ENCODE results near the gene HNRNPDL.
"Not testable (repeated sequence)": the region's sequence is repeated elsewhere in the genome, so short reads cannot be mapped to it uniquely, and the experiment has no call there.

HNRNPDL gene

GRCh38 chr4:82430193-82430963, at the start of gene HNRNPDL, which contains the start of gene ENOPH1:
HNRNPDL (minus strand) TSS chr4:82430462; CDS start chr4:82429690, 772 bp downstream.
ENOPH1 (plus strand) TSS chr4:82430590; CDS start chr4:82430830, 240 bp downstream.
- peak; percentile 99 to 100 for DNase-seq

- no peak for DNase-seq
Observed at GRCh38 chr4:82479562-82479961, 49.3 kb upstream of the HNRNPDL start.

- DNase-seq = not testable (repeated sequence)
Observed at GRCh38 chr4:82477469-82477868, 47.2 kb upstream of the HNRNPDL start.

- not testable (repeated sequence) for DNase-seq
Observed at GRCh38 chr4:82475931-82476330, 45.7 kb upstream of the HNRNPDL start.

GRCh38 chr4:82473621-82474164, 43.4 kb upstream of the HNRNPDL start:
- DNase-seq = no peak

- DNase-seq = not testable (repeated sequence)
Observed at GRCh38 chr4:82473080-82473479, 42.8 kb upstream of the HNRNPDL start.

- DNase-seq = no peak
Observed at GRCh38 chr4:82469791-82470345, 39.6 kb upstream of the HNRNPDL start.

- no peak for DNase-seq
Observed at GRCh38 chr4:82467471-82467870, 37.2 kb upstream of the HNRNPDL start.

GRCh38 chr4:82463221-82463620, 33.0 kb upstream of the HNRNPDL start:
- DNase-seq = no peak

GRCh38 chr4:82462415-82462831, 32.2 kb upstream of the HNRNPDL start:
- DNase-seq = peak; percentile 87 to 90

GRCh38 chr4:82461710-82462109, 31.4 kb upstream of the HNRNPDL start:
- no peak for DNase-seq

GRCh38 chr4:82458729-82459128, 28.5 kb upstream of the HNRNPDL start:
- DNase-seq = no peak

- DNase-seq = no peak
Observed at GRCh38 chr4:82457266-82457665, 27.0 kb upstream of the HNRNPDL start.

- DNase-seq = no peak
Observed at GRCh38 chr4:82452026-82452425, 21.8 kb upstream of the HNRNPDL start.

GRCh38 chr4:82450966-82451755, 20.9 kb upstream of the HNRNPDL start:
- no peak for DNase-seq

- DNase-seq = no peak
Observed at GRCh38 chr4:82447886-82448285, 17.6 kb upstream of the HNRNPDL start.

- DNase-seq = no peak
Observed at GRCh38 chr4:82439088-82439487, 8.8 kb upstream of the HNRNPDL start.

GRCh38 chr4:82437285-82438005, 7.2 kb upstream of the HNRNPDL start:
- DNase-seq = no peak

GRCh38 chr4:82436780-82437179, 6.5 kb upstream of the HNRNPDL start:
- no peak for DNase-seq

GRCh38 chr4:82436130-82436529, 5.9 kb upstream of the HNRNPDL start:
- DNase-seq = no peak

GRCh38 chr4:82434949-82435348, 4.7 kb upstream of the HNRNPDL start:
- no peak for DNase-seq

GRCh38 chr4:82433791-82434190, 3.5 kb upstream of the HNRNPDL start:
- no peak for DNase-seq

GRCh38 chr4:82432596-82432995, 2.3 kb upstream of the HNRNPDL start:
- DNase-seq = no peak
